NB4 (cell line): ENCODE measurements around the gene MYO19.

Experiments
- DNase-seq: peaks from one replicate; pipeline ENCODE4 v3.0.0; 2010; ENCODE audit warnings: low read depth
- H3K4me3 ChIP-seq: one replicate; pipeline ENCODE4 v1.5.1; 2011; ENCODE audit warnings: mild to moderate bottlenecking, low read depth, low read length, moderate library complexity
- MYC ChIP-seq: IDR thresholded peaks from 2 replicates; pipeline ENCODE4 v1.6.1; 2011; ENCODE audit warnings: low read depth, low read length
- POLR2A ChIP-seq: IDR thresholded peaks from 2 replicates; pipeline ENCODE4 v1.6.1; 2011; ENCODE audit warnings: mild to moderate bottlenecking; ENCODE audit not compliant: insufficient read length; ENCODE audit errors: extremely low read depth
- TF ChIP-seq, protein P1 (sequence below): IDR thresholded peaks from 2 replicates; pipeline ENCODE4 v1.6.1; 2011; ENCODE audit warnings: low read depth, low read length
- TF ChIP-seq, protein P2 (sequence below): IDR thresholded peaks from one replicate; pipeline ENCODE4 v1.5.1; 2012; ENCODE audit warnings: low read depth, low read length

MYO19 gene, protein sequence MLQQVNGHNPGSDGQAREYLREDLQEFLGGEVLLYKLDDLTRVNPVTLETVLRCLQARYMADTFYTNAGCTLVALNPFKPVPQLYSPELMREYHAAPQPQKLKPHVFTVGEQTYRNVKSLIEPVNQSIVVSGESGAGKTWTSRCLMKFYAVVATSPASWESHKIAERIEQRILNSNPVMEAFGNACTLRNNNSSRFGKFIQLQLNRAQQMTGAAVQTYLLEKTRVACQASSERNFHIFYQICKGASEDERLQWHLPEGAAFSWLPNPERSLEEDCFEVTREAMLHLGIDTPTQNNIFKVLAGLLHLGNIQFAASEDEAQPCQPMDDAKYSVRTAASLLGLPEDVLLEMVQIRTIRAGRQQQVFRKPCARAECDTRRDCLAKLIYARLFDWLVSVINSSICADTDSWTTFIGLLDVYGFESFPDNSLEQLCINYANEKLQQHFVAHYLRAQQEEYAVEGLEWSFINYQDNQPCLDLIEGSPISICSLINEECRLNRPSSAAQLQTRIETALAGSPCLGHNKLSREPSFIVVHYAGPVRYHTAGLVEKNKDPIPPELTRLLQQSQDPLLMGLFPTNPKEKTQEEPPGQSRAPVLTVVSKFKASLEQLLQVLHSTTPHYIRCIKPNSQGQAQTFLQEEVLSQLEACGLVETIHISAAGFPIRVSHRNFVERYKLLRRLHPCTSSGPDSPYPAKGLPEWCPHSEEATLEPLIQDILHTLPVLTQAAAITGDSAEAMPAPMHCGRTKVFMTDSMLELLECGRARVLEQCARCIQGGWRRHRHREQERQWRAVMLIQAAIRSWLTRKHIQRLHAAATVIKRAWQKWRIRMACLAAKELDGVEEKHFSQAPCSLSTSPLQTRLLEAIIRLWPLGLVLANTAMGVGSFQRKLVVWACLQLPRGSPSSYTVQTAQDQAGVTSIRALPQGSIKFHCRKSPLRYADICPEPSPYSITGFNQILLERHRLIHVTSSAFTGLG

DNA sequence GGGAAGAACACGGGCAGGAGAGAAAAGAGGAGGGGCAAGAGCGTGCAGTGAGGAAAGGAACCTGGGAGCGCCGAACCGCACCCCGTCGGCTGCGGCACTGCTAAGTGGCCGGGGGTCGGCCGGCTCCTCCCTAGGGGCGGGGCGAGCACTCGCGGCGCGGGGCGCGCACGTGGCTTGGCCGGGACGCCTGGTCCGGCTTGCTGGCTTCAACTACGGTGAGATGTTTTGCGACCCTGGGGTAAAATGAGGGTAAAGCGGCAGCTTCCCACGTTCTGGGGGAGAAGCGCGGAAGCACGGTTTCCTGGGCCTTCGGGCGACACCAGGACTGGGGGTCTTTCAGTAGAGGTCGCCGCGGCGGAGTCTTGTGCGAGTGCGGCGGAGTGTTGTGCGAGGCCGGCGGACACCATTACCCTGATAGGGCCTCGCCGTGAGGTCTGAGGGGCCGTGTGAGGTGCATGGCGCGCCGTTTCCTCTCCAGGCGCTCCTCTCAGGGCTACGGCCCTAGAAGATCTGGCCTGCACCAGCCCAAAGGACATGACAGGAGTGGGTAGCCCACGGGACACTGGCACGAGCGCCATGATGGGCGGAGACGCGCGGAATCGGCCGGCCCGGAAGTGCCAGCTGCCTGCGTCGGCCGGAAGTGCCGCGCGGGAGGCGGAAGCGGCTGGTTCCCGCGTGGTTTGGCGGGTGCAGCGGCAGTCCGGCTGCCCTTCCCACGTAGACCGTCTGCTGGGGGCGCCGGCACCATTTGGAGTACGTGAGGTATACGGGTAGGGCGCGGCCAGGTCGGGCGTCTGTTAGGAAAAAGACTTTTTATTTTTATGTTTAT is at the start of gene MYO19, which contains the start of gene PIGW:
MYO19 (minus strand) TSS at position 29 of the 829 bp plus-strand sequence. CDS start 2,330 bp downstream, outside the sequence.
PIGW (plus strand) TSS at position 148 of the 829 bp plus-strand sequence. CDS start 2,115 bp downstream, outside the sequence.
- peak within 1 kb of the TSS; percentile 93 for H3K4me3 ChIP-seq
- DNase-seq, result peak; percentile 97
- TF ChIP-seq MYC (peak; percentile 98), POLR2A (peak; percentile 93)
- TF ChIP-seq, protein P1, sequence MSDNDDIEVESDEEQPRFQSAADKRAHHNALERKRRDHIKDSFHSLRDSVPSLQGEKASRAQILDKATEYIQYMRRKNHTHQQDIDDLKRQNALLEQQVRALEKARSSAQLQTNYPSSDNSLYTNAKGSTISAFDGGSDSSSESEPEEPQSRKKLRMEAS, result peak; percentile 98
- TF ChIP-seq, protein P2, sequence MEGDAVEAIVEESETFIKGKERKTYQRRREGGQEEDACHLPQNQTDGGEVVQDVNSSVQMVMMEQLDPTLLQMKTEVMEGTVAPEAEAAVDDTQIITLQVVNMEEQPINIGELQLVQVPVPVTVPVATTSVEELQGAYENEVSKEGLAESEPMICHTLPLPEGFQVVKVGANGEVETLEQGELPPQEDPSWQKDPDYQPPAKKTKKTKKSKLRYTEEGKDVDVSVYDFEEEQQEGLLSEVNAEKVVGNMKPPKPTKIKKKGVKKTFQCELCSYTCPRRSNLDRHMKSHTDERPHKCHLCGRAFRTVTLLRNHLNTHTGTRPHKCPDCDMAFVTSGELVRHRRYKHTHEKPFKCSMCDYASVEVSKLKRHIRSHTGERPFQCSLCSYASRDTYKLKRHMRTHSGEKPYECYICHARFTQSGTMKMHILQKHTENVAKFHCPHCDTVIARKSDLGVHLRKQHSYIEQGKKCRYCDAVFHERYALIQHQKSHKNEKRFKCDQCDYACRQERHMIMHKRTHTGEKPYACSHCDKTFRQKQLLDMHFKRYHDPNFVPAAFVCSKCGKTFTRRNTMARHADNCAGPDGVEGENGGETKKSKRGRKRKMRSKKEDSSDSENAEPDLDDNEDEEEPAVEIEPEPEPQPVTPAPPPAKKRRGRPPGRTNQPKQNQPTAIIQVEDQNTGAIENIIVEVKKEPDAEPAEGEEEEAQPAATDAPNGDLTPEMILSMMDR, result peak; percentile 4

DNA sequence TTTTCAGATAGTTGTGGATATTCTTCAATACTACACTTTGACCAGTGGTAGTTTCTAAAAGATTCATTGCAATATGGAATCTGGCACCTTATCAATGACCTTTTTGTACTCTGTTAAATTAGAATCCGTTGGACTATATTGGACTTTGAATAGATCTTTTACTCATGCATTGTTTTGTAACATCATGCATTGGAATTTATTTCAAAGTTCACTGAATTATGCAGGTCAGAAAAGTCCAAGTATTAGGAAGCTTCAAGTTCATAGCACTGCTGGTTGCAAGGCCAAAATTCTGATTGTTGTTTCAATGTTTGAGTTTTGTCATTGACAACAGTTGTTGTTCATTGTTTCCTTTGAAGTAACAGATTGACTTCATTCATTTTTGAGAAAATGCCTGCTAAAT is 49.1 kb upstream of the MYO19 start:
- no peak for TF ChIP-seq POLR2A
- TF ChIP-seq, protein P2, result no peak
- no peak for TF ChIP-seq MYC
- TF ChIP-seq, protein P1, result no peak
- H3K4me3 ChIP-seq, result no peak overlapping the region
- no peak for DNase-seq

DNA sequence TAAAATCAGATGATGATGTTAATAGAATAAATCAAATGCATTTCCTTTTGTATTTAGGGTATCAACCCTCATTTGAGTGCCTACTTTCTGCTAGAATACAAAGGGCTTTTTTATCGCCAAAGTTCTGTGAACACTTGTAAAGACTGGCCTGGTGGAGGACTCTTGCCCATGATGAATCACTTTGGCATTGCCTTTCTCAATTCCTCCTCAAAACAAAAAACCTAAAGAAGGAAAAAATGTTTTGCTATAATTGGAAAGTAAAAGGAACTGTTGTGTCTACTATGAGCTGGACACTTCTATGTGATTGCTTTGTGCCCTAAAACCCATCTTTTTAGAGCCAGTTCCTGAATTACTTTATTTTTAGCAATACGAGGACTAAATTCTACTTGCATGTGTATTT is 44.0 kb upstream of the MYO19 start:
- TF ChIP-seq, protein P1, result no peak
- TF ChIP-seq MYC, result no peak
- no peak for TF ChIP-seq POLR2A
- TF ChIP-seq, protein P2, result no peak
- no peak overlapping the region for H3K4me3 ChIP-seq
- no peak for DNase-seq

DNA sequence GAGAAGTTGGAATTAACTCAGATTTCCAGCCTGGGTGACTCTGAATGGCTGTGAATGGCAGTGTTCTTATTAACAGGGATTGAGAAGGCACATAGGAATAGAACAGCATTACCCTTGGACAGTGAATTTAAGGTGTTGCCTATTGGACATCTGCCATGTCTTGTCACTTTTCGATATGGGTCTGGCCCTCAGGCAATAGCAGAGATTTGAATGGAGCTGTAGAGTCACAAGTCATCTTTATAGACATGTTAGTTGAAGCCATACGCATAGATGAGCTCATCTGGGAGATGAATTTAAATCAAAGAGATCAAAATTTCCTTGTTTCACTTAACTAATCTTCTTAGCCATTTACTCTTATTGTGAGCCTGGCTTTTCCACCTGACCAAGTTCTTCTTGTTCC is 42.1 kb upstream of the MYO19 start:
- no peak for DNase-seq
- TF ChIP-seq, protein P1, result no peak
- no peak for TF ChIP-seq POLR2A
- TF ChIP-seq MYC, result no peak
- TF ChIP-seq, protein P2, result no peak
- no peak overlapping the region for H3K4me3 ChIP-seq

DNA sequence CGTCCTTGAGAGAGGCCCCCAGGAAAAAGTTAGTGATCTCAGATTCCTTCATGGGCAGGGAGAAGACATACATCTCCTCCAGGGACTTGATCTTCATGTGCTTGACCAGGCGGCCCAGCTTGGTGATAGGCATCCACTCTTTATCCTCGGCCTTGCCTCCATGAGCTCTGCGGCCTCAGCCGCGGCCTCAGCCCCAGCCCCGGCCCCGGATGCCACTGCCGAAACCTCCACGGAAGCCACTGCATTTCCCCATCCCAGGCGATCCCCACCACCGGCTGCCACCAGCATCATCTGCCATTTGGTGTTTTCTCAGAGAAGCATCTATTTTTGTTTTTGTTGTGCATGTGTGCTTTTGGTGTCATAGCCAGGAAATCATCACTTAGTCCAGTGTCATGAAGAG is 40.4 kb upstream of the MYO19 start:
- H3K4me3 ChIP-seq, result no peak overlapping the region
- TF ChIP-seq, protein P2, result no peak
- TF ChIP-seq, protein P1, result no peak
- TF ChIP-seq MYC, result no peak
- no peak for TF ChIP-seq POLR2A
- DNase-seq, result no peak
